HEK293 (cell line): ENCODE measurements around the gene KDM5C.

Experiments
- CTCF ChIA-PET: fragments of 350-600 bp; formaldehyde crosslinking; extraction: SDS; loops from one replicate; lab custom pipeline; 2021; ENCODE audit warnings: antibody characterized with exemption; lab: Yijun Ruan, JAX
- POLR2A ChIA-PET: fragments of 300-600 bp; formaldehyde crosslinking; extraction: SDS; loops from one replicate; lab custom pipeline; 2020; ENCODE audit warnings: antibody characterized with exemption, inconsistent platforms; lab: Yijun Ruan, JAX
- H3K27ac ChIP-seq: fragments of 200-500 bp; sonication (Bioruptor generic); 2 replicates; pipeline ENCODE4 v1.5.1; 2014; ENCODE audit warnings: low read depth, low read length, control low read depth, inconsistent platforms; ENCODE audit errors: extremely low read depth
- H3K36me3 ChIP-seq, 2 experiments: fragments of 200-500 bp in 1 of 2; sonication (Bioruptor generic) in 1 of 2; 1 replicate in 1 of 2; 2 replicates in 1 of 2; pipeline ENCODE4 v1.5.1; 2014 to 2017; ENCODE audit warnings: inconsistent platforms in 2 of 2, low read length in 2 of 2; ENCODE audit not compliant: control insufficient read depth in 2 of 2, insufficient read depth in 1 of 2
- H3K4me1 ChIP-seq: fragments of 200-500 bp; sonication (Bioruptor generic); 2 replicates; pipeline ENCODE4 v1.5.1; 2014; ENCODE audit warnings: mild to moderate bottlenecking, low read length, inconsistent platforms; ENCODE audit not compliant: control insufficient read depth, insufficient read depth
- H3K4me3 ChIP-seq: 2 replicates; pipeline ENCODE4 v1.5.1; 2011; ENCODE audit warnings: low read depth, mild to moderate bottlenecking, control low read depth, low read length, moderate library complexity
- H3K9me3 ChIP-seq: fragments of 200-500 bp; sonication (Bioruptor generic); 2 replicates; pipeline ENCODE4 v1.5.1; 2014; ENCODE audit warnings: low read depth, low read length, inconsistent platforms; ENCODE audit not compliant: control insufficient read depth, insufficient read depth
- EGR2 ChIP-seq: fragments of 450-650 bp; formaldehyde crosslinking; IDR thresholded peaks from 2 replicates; pipeline ENCODE4 v1.5.1; 2016; ENCODE audit warnings: low read depth, missing biosample characterization, missing genetic modification characterization
- GLIS2 ChIP-seq: fragments of 450-650 bp; formaldehyde crosslinking; IDR thresholded peaks from 2 replicates; pipeline ENCODE4 v1.5.1; 2016; ENCODE audit warnings: missing biosample characterization, missing genetic modification characterization
- HOXA7 ChIP-seq: sonication (generic); formaldehyde crosslinking; IDR thresholded peaks from 2 replicates; pipeline ENCODE4 v1.8.1; 2022; ENCODE audit warnings: missing genetic modification reagents, borderline replicate concordance
- SCRT1 ChIP-seq: fragments of 450-650 bp; formaldehyde crosslinking; IDR thresholded peaks from 2 replicates; pipeline ENCODE4 v1.5.1; 2016; ENCODE audit warnings: missing biosample characterization, missing genetic modification characterization, borderline replicate concordance
- SCRT2 ChIP-seq: fragments of 450-650 bp; formaldehyde crosslinking; IDR thresholded peaks from 2 replicates; pipeline ENCODE4 v1.5.1; 2016; ENCODE audit warnings: missing biosample characterization, missing genetic modification characterization
- SETDB1 ChIP-seq: IDR thresholded peaks from one replicate; pipeline ENCODE4 v1.6.1; 2017; ENCODE audit warnings: mild to moderate bottlenecking, low read length, moderate library complexity, mixed read lengths; ENCODE audit not compliant: insufficient read length
- ZFHX2 ChIP-seq: fragments of 450-650 bp; formaldehyde crosslinking; conservative IDR thresholded peaks from 2 replicates; pipeline ENCODE4 v1.5.1; 2016; ENCODE audit warnings: missing biosample characterization, missing genetic modification characterization
- ZFP3 ChIP-seq: fragments of 450-650 bp; formaldehyde crosslinking; IDR thresholded peaks from 2 replicates; pipeline ENCODE4 v1.5.1; 2016; ENCODE audit warnings: low read depth, missing biosample characterization, missing genetic modification characterization
- ZNF121 ChIP-seq: fragments of 450-650 bp; formaldehyde crosslinking; IDR thresholded peaks from 2 replicates; pipeline ENCODE4 v1.5.1; 2016; ENCODE audit warnings: missing biosample characterization, missing genetic modification characterization
- ZNF133 ChIP-seq: fragments of 450-650 bp; formaldehyde crosslinking; IDR thresholded peaks from 2 replicates; pipeline ENCODE4 v1.5.1; 2016; ENCODE audit warnings: missing biosample characterization, missing genetic modification characterization
- ZNF155 ChIP-seq: fragments of 450-650 bp; formaldehyde crosslinking; IDR thresholded peaks from 2 replicates; pipeline ENCODE4 v1.5.1; 2016; ENCODE audit warnings: missing biosample characterization, missing genetic modification characterization
- ZNF175 ChIP-seq: fragments of 450-650 bp; formaldehyde crosslinking; IDR thresholded peaks from 2 replicates; pipeline ENCODE4 v1.5.1; 2016; ENCODE audit warnings: missing biosample characterization, missing genetic modification characterization
- ZNF292 ChIP-seq: fragments of 450-650 bp; formaldehyde crosslinking; IDR thresholded peaks from 2 replicates; pipeline ENCODE4 v1.5.1; 2016; ENCODE audit warnings: low read depth, missing biosample characterization, missing genetic modification characterization, borderline replicate concordance
- ZNF391 ChIP-seq: fragments of 450-650 bp; formaldehyde crosslinking; IDR thresholded peaks from 2 replicates; pipeline ENCODE4 v1.5.1; 2016; ENCODE audit warnings: low read depth, missing biosample characterization, missing genetic modification characterization, borderline replicate concordance
- ZNF560 ChIP-seq: fragments of 450-650 bp; formaldehyde crosslinking; IDR thresholded peaks from 2 replicates; pipeline ENCODE4 v1.5.1; 2017; ENCODE audit warnings: missing biosample characterization, missing genetic modification characterization, borderline replicate concordance
- ZNF610 ChIP-seq: fragments of 450-650 bp; formaldehyde crosslinking; IDR thresholded peaks from 2 replicates; pipeline ENCODE4 v1.5.1; 2016; ENCODE audit warnings: missing biosample characterization, missing genetic modification characterization, borderline replicate concordance
- ZNF621 ChIP-seq: fragments of 450-650 bp; formaldehyde crosslinking; IDR thresholded peaks from 2 replicates; pipeline ENCODE4 v1.5.1; 2017; ENCODE audit warnings: missing biosample characterization, missing genetic modification characterization
- ZNF629 ChIP-seq: fragments of 450-650 bp; formaldehyde crosslinking; IDR thresholded peaks from 2 replicates; pipeline ENCODE4 v1.5.1; 2017; ENCODE audit warnings: missing biosample characterization, missing genetic modification characterization
- ZNF785 ChIP-seq: fragments of 450-650 bp; formaldehyde crosslinking; IDR thresholded peaks from 2 replicates; pipeline ENCODE4 v1.5.1; 2016; ENCODE audit warnings: missing biosample characterization, missing genetic modification characterization
- ZXDB ChIP-seq: fragments of 450-650 bp; formaldehyde crosslinking; IDR thresholded peaks from 2 replicates; pipeline ENCODE4 v1.5.1; 2016; ENCODE audit warnings: missing biosample characterization, missing genetic modification characterization
- TF ChIP-seq, protein P1 (sequence below): fragments of 450-650 bp; formaldehyde crosslinking; IDR thresholded peaks from 2 replicates; pipeline ENCODE4 v1.5.1; 2016; ENCODE audit warnings: missing biosample characterization, missing genetic modification characterization
- TF ChIP-seq, protein P2 (sequence below): fragments of 450-650 bp; formaldehyde crosslinking; IDR thresholded peaks from 2 replicates; pipeline ENCODE4 v1.5.1; 2017; ENCODE audit warnings: missing biosample characterization, missing genetic modification characterization
- TF ChIP-seq, protein P3 (sequence below): sonication (generic); formaldehyde crosslinking; IDR thresholded peaks from 2 replicates; pipeline ENCODE4 v1.8.1; 2022; ENCODE audit warnings: mild to moderate bottlenecking, moderate library complexity, missing genetic modification reagents

The KDM5C gene

DNA sequence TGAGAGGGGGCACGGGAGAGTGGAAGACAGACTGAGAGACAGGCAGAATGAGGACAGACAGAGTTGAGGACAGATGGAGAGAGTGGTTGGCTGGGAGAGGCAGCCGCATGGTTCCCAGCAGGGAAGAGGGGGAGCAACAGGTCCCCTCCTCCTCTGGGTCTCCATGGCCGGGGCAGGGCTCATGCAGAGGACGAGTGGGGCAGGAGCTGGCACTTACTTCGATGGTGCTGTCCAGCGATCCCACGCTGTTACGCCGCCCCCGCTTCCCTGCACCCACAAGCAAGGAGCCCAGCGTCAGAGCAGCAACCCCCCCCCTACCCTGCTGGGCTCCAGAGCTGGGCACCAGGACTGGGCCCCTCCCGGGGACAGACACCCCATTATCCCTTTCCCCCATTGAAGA is 10.6 kb upstream of the KDM5C start:
- TF ChIP-seq ZNF610 (tag by site-specific recombination), result no peak
- TF ChIP-seq, protein P1, sequence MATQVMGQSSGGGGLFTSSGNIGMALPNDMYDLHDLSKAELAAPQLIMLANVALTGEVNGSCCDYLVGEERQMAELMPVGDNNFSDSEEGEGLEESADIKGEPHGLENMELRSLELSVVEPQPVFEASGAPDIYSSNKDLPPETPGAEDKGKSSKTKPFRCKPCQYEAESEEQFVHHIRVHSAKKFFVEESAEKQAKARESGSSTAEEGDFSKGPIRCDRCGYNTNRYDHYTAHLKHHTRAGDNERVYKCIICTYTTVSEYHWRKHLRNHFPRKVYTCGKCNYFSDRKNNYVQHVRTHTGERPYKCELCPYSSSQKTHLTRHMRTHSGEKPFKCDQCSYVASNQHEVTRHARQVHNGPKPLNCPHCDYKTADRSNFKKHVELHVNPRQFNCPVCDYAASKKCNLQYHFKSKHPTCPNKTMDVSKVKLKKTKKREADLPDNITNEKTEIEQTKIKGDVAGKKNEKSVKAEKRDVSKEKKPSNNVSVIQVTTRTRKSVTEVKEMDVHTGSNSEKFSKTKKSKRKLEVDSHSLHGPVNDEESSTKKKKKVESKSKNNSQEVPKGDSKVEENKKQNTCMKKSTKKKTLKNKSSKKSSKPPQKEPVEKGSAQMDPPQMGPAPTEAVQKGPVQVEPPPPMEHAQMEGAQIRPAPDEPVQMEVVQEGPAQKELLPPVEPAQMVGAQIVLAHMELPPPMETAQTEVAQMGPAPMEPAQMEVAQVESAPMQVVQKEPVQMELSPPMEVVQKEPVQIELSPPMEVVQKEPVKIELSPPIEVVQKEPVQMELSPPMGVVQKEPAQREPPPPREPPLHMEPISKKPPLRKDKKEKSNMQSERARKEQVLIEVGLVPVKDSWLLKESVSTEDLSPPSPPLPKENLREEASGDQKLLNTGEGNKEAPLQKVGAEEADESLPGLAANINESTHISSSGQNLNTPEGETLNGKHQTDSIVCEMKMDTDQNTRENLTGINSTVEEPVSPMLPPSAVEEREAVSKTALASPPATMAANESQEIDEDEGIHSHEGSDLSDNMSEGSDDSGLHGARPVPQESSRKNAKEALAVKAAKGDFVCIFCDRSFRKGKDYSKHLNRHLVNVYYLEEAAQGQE (tag by site-specific recombination), result peak; percentile 57; the same call in 1 of the 2 replicates
- TF ChIP-seq ZNF155 (tag by site-specific recombination), result no peak
- TF ChIP-seq SCRT1 (tag by site-specific recombination), result peak; percentile 91
- no peak for TF ChIP-seq ZFP3 (tag by site-specific recombination)
- peak; percentile 37; the same call in 1 of the 2 replicates for TF ChIP-seq EGR2
- TF ChIP-seq SCRT2 (tag by site-specific recombination), result peak; percentile 95
- POLR2A ChIA-PET, result interaction anchor here (1.3 kb wide), 1 partner anchor 10 kb away, joined by 6 read pairs; the partner anchor contains the start of gene KDM5C
- no peak overlapping the region for H3K4me3 ChIP-seq
- peaks cover 0 to 26% of the 10 kb centered on the region in 2 experiments; a peak in 2 of 3 replicates for H3K36me3 ChIP-seq
- H3K9me3 ChIP-seq, result no peaks in the 10 kb centered on the region
- CTCF ChIA-PET, result interaction anchor here (0.9 to 1.4 kb wide), 3 partner anchors 9 to 247 kb away, joined by 3 to 4 read pairs (median 3); no protein-coding TSS in a partner anchor
- H3K4me1 ChIP-seq, result no peaks in the 10 kb centered on the region
- no peak overlapping the region for H3K27ac ChIP-seq

DNA sequence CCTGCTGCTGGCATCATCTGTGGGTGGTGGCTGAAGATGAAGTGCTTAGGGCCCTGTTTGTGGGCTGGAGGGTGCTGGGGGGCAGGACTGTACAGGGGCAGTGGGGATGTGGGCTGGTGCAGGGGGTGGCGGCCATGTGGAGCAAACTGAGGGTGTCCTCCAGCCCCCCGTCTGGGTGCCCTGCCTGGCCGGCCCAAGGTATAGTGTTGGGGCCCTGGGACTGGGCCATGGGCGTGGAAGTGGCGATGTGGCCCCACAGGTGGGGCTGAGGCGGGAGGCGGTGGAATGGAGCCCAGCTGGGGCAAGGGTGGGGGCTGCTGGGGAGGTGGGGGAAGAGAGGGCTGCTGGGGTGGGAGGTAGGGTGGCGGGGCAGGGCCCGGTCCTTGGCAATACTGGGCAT is 9.5 kb upstream of the KDM5C start:
- Histone ChIP-seq H3K4me1 (no peaks in the 10 kb centered on the region), H3K9me3 (no peaks in the 10 kb centered on the region), H3K27ac (no peak overlapping the region), H3K36me3 (peaks cover 0 to 16% of the 10 kb centered on the region in 2 experiments; a peak in 1 of 3 replicates), H3K4me3 (no peak overlapping the region)
- ChIA-PET CTCF (interaction anchor here (0.6 to 1.0 kb wide), 2 partner anchors 8 to 12 kb away, joined by 3 to 6 read pairs; no protein-coding TSS in a partner anchor), POLR2A (interaction anchor here (1.3 kb wide), 1 partner anchor 9 kb away, joined by 6 read pairs; the partner anchor contains the start of gene KDM5C)
- peak; percentile 69 for TF ChIP-seq EGR2
- TF ChIP-seq ZXDB (tag by site-specific recombination), result no peak
- peak; percentile 39 for TF ChIP-seq ZFHX2

DNA sequence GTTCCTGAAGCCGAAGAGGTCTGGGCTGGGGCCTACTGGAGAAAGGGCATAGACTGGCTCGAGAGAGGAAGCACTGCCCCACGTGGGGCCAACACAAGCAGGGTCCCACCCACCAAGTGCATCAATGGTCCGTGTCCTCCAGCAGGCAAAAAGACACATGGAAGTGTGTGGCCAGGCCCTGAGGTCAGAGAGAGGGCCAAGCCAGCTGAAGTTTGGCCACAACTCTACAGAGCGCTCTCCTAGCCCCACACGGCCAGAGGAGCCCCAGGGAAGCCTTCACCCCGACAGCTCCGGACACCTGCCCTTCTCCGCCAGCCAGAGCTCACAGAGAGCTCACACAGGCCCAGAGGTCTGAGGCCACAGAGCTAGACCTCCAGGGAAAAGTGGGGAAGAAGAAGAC is 8.5 kb upstream of the KDM5C start:
- H3K36me3 ChIP-seq, result peaks cover 0 to 7% of the 10 kb centered on the region in 2 experiments; a peak in 1 of 3 replicates
- CTCF ChIA-PET, result interaction anchor here (1.0 to 1.3 kb wide), 2 partner anchors 11 to 13 kb away, joined by 3 to 6 read pairs; no protein-coding TSS in a partner anchor

More for the DNA sequence above, 8.5 kb upstream of the KDM5C start:
- POLR2A ChIA-PET, result no interaction called here
- no peak overlapping the region for H3K4me3 ChIP-seq
- no peaks in the 10 kb centered on the region for H3K9me3 ChIP-seq
- H3K27ac ChIP-seq, result no peak overlapping the region
- TF ChIP-seq ZNF785 (tag by site-specific recombination), result no peak
- TF ChIP-seq ZNF629 (tag by site-specific recombination), result no peak
- TF ChIP-seq SETDB1, result no peak
- TF ChIP-seq ZNF133 (tag by site-specific recombination), result no peak
- no peak for TF ChIP-seq ZNF391
- TF ChIP-seq, protein P2, sequence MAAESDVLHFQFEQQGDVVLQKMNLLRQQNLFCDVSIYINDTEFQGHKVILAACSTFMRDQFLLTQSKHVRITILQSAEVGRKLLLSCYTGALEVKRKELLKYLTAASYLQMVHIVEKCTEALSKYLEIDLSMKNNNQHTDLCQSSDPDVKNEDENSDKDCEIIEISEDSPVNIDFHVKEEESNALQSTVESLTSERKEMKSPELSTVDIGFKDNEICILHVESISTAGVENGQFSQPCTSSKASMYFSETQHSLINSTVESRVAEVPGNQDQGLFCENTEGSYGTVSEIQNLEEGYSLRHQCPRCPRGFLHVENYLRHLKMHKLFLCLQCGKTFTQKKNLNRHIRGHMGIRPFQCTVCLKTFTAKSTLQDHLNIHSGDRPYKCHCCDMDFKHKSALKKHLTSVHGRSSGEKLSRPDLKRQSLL (tag by site-specific recombination), result no peak
- no peak for TF ChIP-seq ZNF560 (tag by site-specific recombination)
- TF ChIP-seq, protein P3, sequence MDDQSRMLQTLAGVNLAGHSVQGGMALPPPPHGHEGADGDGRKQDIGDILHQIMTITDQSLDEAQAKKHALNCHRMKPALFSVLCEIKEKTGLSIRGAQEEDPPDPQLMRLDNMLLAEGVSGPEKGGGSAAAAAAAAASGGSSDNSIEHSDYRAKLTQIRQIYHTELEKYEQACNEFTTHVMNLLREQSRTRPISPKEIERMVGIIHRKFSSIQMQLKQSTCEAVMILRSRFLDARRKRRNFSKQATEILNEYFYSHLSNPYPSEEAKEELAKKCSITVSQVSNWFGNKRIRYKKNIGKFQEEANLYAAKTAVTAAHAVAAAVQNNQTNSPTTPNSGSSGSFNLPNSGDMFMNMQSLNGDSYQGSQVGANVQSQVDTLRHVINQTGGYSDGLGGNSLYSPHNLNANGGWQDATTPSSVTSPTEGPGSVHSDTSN (CRISPR knock-in tag), result no peak
- TF ChIP-seq HOXA7 (CRISPR knock-in tag), result no peak
- TF ChIP-seq GLIS2 (tag by site-specific recombination), result no peak
- no peak for TF ChIP-seq ZNF292 (tag by site-specific recombination)
- TF ChIP-seq ZNF621 (tag by site-specific recombination), result no peak
- no peak for TF ChIP-seq ZNF121
- TF ChIP-seq ZNF175 (tag by site-specific recombination), result no peak
- no peaks in the 10 kb centered on the region for H3K4me1 ChIP-seq
